Measurements from ENCODE around the gene RB1. TPM values are rescaled to one million over a fixed set of nuclear protein-coding genes. Genes with fewer than 3 reads are reported as not detected.

RB1 gene
- total and polyA plus RNA-seq, 2 experiments from 2014 or later, result 19.5 to 22.3 TPM

DNA sequence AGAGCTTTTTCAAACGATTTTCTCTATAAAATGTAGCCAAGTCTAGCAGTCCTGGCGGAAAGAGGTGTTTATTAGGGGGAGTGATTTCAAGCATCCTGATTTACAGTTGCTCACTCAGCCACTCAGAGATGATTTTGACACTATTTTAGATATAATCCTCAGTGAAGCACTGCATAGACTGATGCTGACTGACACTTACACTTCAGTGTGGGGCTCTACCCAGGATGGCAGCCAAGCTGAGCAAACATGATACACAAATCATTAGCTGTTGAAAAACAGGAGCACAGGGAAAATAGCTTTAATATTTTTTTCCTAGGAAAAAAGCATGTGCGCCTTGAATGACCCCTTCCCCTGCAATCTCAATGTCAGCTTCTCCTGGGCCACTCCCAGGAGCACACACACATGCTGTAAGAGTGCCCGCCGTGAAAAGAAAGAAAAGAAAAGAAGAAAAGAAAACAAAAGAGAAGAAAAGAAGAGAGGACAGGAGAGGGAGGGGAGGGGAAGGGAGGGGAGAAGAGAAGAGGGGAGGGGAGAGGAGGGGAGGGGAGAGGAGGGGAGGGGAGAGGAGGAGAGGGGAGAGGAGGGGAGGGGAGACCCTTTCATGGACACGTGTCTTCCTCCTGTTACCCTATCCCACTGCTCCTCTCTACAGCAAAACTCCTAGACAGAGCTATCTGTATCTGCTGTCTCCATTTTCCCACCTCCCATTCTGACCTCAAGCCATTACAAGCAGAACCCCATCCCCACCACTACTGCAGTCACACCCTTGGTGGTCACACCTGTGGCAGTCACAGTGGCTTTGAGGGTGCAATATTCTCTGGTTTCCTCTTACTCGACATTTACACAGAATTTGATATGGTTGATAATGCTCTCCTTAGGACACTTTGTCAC lies 193.0 kb downstream of the RB1 start:
- Histone ChIP-seq H2AFZ (peak overlapping the region; percentile 38; the same call in 1 of the 2 replicates), H3K9me2 (ENCODE audit: insufficient read depth) (no peaks in the 10 kb centered on the region), H3K4me1 (ENCODE audit: insufficient read depth) (peaks cover 9% of the 10 kb centered on the region; the same call in 1 of the 2 replicates), H3K79me2 (replicated peaks; ENCODE audit: insufficient read depth) (no peaks in the 10 kb centered on the region), H3F3A (replicated peaks; ENCODE audit: low read depth) (no peaks in the 10 kb centered on the region), H3K4me2 (peak overlapping the region; percentile 15; the same call in 1 of the 2 replicates), H3K27ac (ENCODE audit: low read depth) (no peak overlapping the region), H4K20me1 (replicated peaks; ENCODE audit: insufficient read depth) (no peaks in the 10 kb centered on the region), H3K27me3 (ENCODE audit: insufficient read depth) (no peaks in the 10 kb centered on the region), H3K36me3 (ENCODE audit: insufficient read depth) (0 out of 2 replicates have a peak, but pooled peaks cover 2% of the 10 kb centered on the region), H3K4me3 (no peak overlapping the region)
- DNase-seq (ENCODE audit: low spot score) (peak; percentile 7), ATAC-seq (peak; percentile 66)
- H3K36me3 Mint-ChIP-seq (ENCODE audit: low read depth), result no peaks in the 10 kb centered on the region
- H3K9me3 Mint-ChIP-seq, result no peaks in the 10 kb centered on the region
- no peaks in the 10 kb centered on the region for H3K27me3 Mint-ChIP-seq (ENCODE audit: insufficient read depth, low read depth, poor library complexity)
- peaks cover 14% of the 10 kb centered on the region for H3K4me1 Mint-ChIP-seq
- no peak overlapping the region for H3K4me3 Mint-ChIP-seq
- TF ChIP-seq, protein P1, sequence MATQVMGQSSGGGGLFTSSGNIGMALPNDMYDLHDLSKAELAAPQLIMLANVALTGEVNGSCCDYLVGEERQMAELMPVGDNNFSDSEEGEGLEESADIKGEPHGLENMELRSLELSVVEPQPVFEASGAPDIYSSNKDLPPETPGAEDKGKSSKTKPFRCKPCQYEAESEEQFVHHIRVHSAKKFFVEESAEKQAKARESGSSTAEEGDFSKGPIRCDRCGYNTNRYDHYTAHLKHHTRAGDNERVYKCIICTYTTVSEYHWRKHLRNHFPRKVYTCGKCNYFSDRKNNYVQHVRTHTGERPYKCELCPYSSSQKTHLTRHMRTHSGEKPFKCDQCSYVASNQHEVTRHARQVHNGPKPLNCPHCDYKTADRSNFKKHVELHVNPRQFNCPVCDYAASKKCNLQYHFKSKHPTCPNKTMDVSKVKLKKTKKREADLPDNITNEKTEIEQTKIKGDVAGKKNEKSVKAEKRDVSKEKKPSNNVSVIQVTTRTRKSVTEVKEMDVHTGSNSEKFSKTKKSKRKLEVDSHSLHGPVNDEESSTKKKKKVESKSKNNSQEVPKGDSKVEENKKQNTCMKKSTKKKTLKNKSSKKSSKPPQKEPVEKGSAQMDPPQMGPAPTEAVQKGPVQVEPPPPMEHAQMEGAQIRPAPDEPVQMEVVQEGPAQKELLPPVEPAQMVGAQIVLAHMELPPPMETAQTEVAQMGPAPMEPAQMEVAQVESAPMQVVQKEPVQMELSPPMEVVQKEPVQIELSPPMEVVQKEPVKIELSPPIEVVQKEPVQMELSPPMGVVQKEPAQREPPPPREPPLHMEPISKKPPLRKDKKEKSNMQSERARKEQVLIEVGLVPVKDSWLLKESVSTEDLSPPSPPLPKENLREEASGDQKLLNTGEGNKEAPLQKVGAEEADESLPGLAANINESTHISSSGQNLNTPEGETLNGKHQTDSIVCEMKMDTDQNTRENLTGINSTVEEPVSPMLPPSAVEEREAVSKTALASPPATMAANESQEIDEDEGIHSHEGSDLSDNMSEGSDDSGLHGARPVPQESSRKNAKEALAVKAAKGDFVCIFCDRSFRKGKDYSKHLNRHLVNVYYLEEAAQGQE (IDR thresholded peaks at IDR 0.05; ENCODE audit: unreplicated experiment), result no peak
- TF ChIP-seq CREB1 (CRISPR knock-in tag; IDR thresholded peaks at IDR 0.05; ENCODE audit: low read depth) (no peak), JUNB (IDR thresholded peaks at IDR 0.05; ENCODE audit: unreplicated experiment) (no peak), POLR2AphosphoS5 (IDR thresholded peaks at IDR 0.05; ENCODE audit: low read depth) (no peak), EZH2 (IDR thresholded peaks at IDR 0.05; ENCODE audit: low read depth, unreplicated experiment) (no peak), EZH2phosphoT487 (IDR thresholded peaks at IDR 0.05; ENCODE audit: unreplicated experiment) (no peak), STAT1 (IDR thresholded peaks at IDR 0.05; ENCODE audit: unreplicated experiment) (no peak), NANOG (IDR thresholded peaks at IDR 0.05; ENCODE audit: borderline replicate concordance) (no peak)
- TF ChIP-seq, protein P2, sequence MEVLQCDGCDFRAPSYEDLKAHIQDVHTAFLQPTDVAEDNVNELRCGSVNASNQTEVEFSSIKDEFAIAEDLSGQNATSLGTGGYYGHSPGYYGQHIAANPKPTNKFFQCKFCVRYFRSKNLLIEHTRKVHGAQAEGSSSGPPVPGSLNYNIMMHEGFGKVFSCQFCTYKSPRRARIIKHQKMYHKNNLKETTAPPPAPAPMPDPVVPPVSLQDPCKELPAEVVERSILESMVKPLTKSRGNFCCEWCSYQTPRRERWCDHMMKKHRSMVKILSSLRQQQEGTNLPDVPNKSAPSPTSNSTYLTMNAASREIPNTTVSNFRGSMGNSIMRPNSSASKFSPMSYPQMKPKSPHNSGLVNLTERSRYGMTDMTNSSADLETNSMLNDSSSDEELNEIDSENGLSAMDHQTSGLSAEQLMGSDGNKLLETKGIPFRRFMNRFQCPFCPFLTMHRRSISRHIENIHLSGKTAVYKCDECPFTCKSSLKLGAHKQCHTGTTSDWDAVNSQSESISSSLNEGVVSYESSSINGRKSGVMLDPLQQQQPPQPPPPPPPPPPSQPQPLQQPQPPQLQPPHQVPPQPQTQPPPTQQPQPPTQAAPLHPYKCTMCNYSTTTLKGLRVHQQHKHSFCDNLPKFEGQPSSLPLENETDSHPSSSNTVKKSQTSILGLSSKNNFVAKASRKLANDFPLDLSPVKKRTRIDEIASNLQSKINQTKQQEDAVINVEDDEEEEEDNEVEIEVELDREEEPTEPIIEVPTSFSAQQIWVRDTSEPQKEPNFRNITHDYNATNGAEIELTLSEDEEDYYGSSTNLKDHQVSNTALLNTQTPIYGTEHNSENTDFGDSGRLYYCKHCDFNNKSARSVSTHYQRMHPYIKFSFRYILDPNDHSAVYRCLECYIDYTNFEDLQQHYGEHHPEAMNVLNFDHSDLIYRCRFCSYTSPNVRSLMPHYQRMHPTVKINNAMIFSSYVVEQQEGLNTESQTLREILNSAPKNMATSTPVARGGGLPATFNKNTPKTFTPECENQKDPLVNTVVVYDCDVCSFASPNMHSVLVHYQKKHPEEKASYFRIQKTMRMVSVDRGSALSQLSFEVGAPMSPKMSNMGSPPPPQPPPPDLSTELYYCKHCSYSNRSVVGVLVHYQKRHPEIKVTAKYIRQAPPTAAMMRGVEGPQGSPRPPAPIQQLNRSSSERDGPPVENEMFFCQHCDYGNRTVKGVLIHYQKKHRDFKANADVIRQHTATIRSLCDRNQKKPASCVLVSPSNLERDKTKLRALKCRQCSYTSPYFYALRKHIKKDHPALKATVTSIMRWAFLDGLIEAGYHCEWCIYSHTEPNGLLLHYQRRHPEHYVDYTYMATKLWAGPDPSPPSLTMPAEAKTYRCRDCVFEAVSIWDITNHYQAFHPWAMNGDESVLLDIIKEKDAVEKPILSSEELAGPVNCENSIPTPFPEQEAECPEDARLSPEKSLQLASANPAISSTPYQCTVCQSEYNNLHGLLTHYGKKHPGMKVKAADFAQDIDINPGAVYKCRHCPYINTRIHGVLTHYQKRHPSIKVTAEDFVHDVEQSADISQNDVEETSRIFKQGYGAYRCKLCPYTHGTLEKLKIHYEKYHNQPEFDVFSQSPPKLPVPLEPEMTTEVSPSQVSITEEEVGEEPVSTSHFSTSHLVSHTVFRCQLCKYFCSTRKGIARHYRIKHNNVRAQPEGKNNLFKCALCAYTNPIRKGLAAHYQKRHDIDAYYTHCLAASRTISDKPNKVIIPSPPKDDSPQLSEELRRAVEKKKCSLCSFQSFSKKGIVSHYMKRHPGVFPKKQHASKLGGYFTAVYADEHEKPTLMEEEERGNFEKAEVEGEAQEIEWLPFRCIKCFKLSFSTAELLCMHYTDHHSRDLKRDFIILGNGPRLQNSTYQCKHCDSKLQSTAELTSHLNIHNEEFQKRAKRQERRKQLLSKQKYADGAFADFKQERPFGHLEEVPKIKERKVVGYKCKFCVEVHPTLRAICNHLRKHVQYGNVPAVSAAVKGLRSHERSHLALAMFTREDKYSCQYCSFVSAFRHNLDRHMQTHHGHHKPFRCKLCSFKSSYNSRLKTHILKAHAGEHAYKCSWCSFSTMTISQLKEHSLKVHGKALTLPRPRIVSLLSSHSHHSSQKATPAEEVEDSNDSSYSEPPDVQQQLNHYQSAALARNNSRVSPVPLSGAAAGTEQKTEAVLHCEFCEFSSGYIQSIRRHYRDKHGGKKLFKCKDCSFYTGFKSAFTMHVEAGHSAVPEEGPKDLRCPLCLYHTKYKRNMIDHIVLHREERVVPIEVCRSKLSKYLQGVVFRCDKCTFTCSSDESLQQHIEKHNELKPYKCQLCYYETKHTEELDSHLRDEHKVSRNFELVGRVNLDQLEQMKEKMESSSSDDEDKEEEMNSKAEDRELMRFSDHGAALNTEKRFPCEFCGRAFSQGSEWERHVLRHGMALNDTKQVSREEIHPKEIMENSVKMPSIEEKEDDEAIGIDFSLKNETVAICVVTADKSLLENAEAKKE (CRISPR knock-in tag; IDR thresholded peaks at IDR 0.05), result no peak
- TF ChIP-seq, protein P3, sequence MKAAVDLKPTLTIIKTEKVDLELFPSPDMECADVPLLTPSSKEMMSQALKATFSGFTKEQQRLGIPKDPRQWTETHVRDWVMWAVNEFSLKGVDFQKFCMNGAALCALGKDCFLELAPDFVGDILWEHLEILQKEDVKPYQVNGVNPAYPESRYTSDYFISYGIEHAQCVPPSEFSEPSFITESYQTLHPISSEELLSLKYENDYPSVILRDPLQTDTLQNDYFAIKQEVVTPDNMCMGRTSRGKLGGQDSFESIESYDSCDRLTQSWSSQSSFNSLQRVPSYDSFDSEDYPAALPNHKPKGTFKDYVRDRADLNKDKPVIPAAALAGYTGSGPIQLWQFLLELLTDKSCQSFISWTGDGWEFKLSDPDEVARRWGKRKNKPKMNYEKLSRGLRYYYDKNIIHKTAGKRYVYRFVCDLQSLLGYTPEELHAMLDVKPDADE (IDR thresholded peaks at IDR 0.05), result no peak
- TF ChIP-seq, protein P4, sequence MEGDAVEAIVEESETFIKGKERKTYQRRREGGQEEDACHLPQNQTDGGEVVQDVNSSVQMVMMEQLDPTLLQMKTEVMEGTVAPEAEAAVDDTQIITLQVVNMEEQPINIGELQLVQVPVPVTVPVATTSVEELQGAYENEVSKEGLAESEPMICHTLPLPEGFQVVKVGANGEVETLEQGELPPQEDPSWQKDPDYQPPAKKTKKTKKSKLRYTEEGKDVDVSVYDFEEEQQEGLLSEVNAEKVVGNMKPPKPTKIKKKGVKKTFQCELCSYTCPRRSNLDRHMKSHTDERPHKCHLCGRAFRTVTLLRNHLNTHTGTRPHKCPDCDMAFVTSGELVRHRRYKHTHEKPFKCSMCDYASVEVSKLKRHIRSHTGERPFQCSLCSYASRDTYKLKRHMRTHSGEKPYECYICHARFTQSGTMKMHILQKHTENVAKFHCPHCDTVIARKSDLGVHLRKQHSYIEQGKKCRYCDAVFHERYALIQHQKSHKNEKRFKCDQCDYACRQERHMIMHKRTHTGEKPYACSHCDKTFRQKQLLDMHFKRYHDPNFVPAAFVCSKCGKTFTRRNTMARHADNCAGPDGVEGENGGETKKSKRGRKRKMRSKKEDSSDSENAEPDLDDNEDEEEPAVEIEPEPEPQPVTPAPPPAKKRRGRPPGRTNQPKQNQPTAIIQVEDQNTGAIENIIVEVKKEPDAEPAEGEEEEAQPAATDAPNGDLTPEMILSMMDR (conservative IDR thresholded peaks at IDR 0.05; ENCODE audit: low read depth in 2 of 2), result no peak
- H3K27ac Mint-ChIP-seq, result 0 out of 2 replicates have a peak overlapping the region, but pooled peaks have one; percentile 33

All from GM23338 (cell line).